ENCODE measurements around the gene DTNBP1.

DNA sequence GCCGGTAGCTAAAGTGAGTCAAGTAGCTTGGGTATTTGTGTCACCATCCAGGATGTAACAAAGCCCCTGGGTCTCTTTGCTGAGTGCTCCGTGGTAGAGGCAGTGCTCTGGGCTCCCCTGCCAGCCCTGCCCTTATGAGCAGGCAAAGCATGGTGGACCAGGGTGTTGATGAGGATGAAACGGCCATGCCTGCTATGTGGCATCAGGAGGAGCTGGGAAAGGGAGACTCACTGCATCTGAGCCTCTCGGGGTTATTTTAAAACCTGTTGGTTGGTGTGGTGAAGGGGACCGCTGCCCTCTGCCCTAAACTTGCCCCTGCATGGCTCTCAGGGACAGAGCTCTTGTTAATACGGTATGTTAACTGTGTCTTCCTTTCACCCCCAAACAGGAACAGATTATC, 143.1 kb downstream of the DTNBP1 start:
- TF ChIP-seq, protein P1, sequence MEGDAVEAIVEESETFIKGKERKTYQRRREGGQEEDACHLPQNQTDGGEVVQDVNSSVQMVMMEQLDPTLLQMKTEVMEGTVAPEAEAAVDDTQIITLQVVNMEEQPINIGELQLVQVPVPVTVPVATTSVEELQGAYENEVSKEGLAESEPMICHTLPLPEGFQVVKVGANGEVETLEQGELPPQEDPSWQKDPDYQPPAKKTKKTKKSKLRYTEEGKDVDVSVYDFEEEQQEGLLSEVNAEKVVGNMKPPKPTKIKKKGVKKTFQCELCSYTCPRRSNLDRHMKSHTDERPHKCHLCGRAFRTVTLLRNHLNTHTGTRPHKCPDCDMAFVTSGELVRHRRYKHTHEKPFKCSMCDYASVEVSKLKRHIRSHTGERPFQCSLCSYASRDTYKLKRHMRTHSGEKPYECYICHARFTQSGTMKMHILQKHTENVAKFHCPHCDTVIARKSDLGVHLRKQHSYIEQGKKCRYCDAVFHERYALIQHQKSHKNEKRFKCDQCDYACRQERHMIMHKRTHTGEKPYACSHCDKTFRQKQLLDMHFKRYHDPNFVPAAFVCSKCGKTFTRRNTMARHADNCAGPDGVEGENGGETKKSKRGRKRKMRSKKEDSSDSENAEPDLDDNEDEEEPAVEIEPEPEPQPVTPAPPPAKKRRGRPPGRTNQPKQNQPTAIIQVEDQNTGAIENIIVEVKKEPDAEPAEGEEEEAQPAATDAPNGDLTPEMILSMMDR (IDR thresholded peaks at IDR 0.05): no peak
- no peak for TF ChIP-seq POLR2A (IDR thresholded peaks at IDR 0.05)

All from vagina (tissue), 2 donors.